GM18505 (cell line): ENCODE measurements around the gene NAA20.
A peak's percentile ranks its signal among the peaks of the same experiment; 100 is the strongest.

Experiments
- ATAC-seq: cut with Tn5 transposase; IDR thresholded peaks from one replicate; pipeline ENCODE4 v1.9.1; 2021; ENCODE audit not compliant: unreplicated experiment
- POLR2A ChIP-seq: IDR thresholded peaks from 4 replicates; pipeline ENCODE4 v1.6.1; 2011; ENCODE audit warnings: borderline replicate concordance; ENCODE audit not compliant: insufficient read depth, insufficient read length; ENCODE audit errors: extremely low read depth

The NAA20 gene

DNA sequence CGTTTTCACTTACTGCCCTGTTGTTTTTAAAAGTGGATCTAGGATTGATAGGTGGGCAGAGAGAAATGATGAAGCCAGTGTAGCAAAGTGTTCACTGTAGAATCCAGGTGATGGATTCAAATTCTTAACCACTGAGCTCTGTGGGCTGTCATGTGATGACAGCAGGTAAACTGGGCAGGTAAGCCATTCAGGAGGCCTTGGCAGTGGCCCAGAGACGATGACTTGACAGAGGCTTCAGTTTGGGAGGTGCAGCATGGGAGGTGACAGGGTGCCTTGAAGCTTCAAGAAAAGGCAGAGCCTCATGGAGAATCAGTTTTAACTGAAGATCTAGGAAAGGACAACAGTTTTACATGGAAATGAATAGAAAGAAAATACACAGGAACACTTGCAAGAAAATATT lies 2.0 kb downstream of the NAA20 start:
- no peak for TF ChIP-seq POLR2A
- no peak for ATAC-seq

DNA sequence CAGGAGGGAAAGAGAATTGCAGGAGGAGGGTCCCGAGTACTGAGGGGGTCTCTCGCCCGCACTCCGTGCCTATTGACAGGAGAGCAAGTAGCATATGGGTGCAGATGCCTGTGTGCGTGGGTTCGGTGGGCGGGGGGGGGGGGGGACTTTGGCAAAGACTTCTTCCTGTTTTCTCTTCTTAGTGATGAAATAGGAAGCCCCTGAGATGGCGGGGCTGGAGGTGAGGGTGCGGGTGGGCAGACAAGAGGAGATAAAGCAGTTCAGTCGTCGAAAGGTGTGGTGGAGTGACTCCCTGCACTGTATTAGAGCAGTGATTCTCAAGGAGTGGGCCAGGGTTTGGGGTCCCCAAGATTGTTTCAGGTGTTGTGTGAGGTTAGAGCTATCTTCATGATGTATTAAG lies 3.7 kb downstream of the NAA20 start:
- TF ChIP-seq POLR2A: no peak
- no peak for ATAC-seq

DNA sequence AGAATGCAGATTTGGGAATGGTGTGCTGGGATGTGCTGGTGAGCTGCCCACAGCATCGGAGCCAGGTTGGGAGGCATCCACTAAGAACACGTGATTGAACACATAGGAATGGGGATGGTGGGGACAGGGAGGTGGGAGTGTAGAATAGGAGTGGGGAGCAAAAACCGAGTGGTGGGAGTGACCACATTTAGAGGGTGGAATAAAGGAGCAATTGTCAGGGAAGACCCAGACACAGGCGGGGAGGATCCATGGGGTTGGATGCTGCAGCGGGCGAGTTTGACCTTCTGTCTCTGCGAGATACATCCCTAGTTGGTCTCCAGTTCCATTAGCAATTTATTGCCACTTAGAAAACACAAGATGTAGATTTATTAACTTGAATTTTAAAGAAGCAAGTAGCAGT lies 4.7 kb downstream of the NAA20 start:
- ATAC-seq: no peak
- TF ChIP-seq POLR2A: no peak

DNA sequence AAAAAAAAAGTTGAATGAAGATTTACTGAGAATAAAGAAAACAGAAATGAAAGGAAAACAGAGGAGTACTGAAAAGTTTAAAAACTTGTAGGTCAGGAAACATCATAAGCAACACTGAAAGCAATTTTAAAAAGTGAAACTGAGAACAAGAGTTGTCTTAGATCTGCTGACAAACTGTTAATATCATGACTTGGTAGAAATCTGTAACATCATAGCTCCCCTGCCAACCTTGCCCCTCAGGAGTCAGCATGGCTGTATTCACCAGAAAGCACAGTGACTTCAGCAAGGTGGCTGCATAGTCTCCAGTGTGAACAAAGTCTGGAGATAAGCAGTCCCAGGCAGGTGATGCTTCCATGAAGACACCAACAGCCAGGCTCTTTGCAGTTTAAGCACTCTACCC lies 5.3 kb downstream of the NAA20 start:
- no peak for TF ChIP-seq POLR2A
- ATAC-seq: peak; percentile 65

DNA sequence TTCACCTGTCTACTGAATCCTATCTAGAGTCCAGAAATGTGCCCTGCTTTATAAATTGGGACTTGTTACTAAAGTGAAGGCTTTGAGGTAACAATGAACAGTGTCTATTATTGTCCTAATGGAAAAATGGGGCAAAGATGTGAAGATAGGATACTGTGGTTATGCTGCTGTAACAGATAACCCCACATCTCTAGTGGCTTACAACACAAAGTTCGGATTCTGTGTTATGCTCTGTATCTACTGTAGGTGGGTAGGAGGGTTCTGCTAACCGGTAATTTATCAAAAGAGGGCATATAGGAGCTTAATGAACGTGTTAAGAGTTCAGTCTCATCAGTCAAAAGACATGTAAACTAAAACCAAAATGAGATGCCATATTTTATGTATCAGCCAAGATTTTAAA lies 6.2 kb downstream of the NAA20 start:
- TF ChIP-seq POLR2A: no peak
- no peak for ATAC-seq

DNA sequence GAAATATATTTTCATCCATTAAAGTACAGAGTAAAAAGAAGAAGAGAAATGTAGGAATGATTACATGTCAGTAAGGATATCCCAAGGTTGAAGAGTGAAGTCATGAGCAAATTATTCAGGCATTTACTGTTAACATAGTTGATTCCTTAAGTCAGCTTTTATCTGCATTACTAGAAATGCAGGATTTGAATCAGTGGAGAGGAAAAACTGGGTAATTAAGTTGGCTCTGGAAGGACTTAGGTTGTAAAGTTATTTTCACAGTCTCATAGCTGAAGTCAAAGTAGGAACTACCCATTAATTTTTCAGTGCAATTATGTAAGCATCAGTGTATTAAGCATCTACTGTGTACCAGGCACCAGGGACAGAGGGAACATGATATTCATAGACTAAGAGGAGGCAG lies 7.8 kb downstream of the NAA20 start:
- no peak for TF ChIP-seq POLR2A
- ATAC-seq: no peak

DNA sequence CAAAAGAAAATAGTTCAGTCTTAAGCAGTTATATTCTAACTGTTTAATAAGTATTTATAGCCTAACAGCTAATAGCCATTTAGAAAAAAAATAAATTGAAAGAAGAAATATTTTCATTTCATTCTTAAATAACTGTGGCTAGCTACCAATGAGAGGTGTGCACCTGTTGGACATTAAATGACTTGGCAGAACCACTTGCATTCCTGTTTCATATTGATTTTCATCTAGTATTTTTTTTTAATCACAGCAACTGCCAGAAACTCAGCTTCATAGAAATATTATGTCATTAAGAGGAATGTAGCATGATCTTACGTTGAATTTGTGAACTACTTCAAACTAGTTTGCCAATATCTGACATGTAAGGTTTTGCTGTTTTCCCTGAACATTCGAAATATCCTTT lies 10.1 kb downstream of the NAA20 start:
- no peak for ATAC-seq
- TF ChIP-seq POLR2A: no peak

DNA sequence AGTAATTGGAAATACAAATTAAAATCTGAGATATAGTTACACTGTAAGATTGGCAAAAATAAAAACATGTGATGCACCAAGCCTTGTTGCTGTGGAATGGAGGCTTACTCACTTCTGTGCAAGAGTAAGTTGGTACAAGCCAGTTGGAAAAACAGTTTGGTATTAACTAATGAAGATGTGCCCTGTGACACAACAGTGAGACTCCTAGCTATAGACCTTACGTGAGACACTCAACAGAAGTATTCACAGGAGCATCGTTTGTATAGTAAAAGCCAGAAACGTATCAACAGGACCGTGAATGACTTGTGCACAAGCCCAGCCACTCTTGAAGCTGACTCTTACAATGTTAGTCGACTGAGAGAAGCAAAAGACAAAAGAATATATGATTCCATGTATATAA lies 14.6 kb downstream of the NAA20 start:
- ATAC-seq: no peak
- no peak for TF ChIP-seq POLR2A

DNA sequence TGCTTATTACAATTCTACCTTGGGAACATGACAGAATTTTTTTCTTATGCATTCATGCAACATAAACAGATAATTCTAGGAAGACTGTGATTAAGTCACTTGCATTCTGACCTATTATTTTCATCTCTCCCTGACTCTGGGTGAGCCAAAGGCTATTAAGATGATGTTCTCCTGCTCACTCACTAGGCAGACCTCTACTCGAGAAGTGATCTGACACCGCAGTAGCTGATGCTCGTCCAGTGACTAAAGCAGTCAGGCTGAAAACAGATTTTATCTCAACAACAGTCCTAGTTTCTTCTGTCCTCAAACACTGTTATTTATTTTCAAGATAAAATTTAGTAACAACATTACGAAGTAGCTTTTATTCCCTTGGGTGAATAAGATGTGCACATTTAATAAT lies 17.3 kb downstream of the NAA20 start:
- no peak for ATAC-seq
- TF ChIP-seq POLR2A: no peak

DNA sequence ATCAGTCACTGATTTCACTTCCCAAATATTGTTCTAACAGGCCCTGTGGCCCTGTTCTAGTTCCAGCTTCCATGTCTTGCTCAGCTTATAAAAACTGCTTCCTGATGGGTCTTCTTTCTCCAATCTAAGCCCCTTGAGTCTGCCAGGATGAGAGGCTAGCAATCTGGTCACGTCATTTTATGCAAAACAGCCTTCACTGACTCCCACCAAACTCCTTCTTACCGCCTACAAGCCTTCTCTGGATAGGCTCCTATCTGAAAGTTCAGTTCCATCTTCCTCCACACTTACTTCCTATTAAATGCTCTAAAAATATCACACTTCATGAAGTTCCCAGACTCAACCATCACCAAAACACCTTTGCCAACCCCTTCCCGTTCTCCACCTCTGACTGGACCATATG lies 19.6 kb downstream of the NAA20 start:
- no peak for TF ChIP-seq POLR2A
- ATAC-seq: no peak

DNA sequence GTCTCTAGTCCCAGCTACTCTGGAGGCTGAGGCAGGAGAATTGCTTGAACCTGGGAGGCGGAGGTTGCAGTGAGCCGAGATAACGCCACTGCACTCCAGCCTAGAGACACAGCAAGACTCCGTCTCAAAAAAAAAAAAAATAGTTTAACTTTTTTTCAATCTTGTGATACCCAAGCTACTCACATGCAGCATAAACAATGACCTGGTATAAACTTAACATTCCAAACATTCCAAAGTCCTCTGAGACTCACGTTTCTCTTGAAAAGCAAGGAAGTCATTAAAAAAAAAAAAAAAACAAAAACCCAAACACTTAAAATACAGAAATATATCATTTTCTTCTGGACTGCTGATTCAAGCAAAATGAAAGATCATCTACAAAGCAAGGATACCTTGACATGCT lies 20.8 kb downstream of the NAA20 start:
- ATAC-seq: no peak
- TF ChIP-seq POLR2A: no peak

DNA sequence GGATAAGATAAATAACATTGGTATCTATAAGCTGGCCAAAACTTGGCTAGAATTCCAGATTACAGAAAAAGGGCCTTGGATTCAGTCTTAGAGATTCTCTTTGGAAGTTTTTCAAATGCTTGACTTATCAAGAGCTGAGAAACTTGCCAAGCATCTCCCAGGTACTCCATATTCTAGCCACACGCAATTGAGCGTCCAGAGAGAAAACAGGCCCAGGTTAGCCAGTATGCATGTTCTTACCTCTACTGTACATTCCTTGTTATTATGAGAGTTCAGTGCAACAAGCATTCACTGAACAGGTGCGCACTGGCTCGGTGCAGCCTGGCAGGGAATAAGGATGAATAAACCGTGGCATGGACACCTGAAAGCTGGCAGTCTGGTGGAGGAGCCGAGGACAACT lies 21.4 kb downstream of the NAA20 start:
- ATAC-seq: no peak
- TF ChIP-seq POLR2A: no peak

DNA sequence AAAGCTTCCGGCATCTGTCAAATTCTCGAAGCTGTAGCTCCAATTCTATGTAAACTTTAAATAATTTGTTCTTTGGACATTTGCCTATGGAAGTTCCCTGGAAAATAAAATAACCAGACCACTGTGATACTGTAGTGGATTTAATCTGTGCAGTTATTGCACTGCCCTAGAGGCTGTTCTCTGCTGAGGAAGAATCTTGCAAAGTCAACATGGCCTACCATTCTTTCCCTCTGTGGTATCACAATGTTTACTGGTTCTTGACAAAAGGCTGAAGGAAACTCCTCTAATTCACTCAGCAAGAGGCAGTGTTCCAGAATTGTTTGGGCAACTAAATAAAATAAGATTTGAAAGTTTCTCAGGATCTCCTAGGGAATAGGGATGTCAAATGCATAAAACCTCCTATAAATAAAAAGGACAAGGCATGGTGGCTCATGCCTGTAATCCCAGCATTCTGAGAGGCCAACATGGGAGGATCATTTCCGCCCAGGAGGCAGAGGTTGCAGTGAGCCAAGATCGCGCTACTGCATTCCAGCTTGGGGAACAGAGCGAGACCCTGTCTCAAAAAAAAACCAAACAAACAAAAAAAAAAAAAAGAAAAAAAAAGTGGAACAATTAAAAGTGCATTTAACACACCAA lies 22.7 kb downstream of the NAA20 start:
- no peak for TF ChIP-seq POLR2A
- ATAC-seq: no peak

DNA sequence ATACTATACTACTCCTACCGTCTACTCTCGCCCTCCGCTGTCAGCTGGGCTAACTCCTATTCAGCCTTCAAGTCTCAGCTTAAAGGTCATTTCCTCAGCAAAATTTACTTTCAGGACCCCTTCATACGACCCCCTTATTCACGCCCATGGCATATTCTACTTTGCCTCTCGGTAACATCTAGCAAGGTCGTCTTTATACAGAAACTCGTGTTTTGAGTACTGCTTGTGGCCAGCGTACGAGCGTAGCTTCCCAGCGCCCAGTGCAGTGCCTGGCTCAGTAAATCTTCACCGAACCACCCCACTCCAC lies 34.6 kb downstream of the NAA20 start:
- TF ChIP-seq POLR2A: no peak
- peak; percentile 15 for ATAC-seq
